HT1080 (cell line): Measurements from ENCODE around the gene METTL27. TPM values are rescaled to one million over a fixed set of nuclear protein-coding genes. Genes with fewer than 3 reads are reported as not detected.
"Not testable (repeated sequence)": the region's sequence is repeated elsewhere in the genome, so short reads cannot be mapped to it uniquely, and the experiment has no call there.

Source experiments
- DNase-seq: peaks from one replicate; pipeline ENCODE4 v3.0.0-alpha.2; 2015; ENCODE audit warnings: low read depth
- polyA plus RNA-seq, 2 experiments: library from polyadenylated mRNA; depleted of rRNA; stranded (reverse); fragments of >200 nt; gene quantifications; 2 replicates each; pipeline ENCODE4 v1.2.3, GENCODE V29; 2015
- total RNA-seq: library from RNA; depleted of rRNA; stranded (reverse); fragments of >200 nt; shearing (Covaris generic); gene quantifications from 2 replicates; pipeline ENCODE4 v1.2.3, GENCODE V29; 2014; rRNA removed

Gene METTL27
- total RNA-seq, result 14.4 and 22.2 TPM in 2 replicates
- 43.5 and 48.3 TPM in 2 replicates for polyA plus RNA-seq (2015; cell fraction: cytosol; rRNA removed)
- 28.3 and 29.3 TPM in 2 replicates for polyA plus RNA-seq (2015; cell fraction: nucleus; rRNA removed)

GRCh38 chr7:73842067-73842976 lies at the start of gene METTL27:
METTL27 (minus strand) TSS chr7:73842516; CDS start chr7:73842140, 376 bp downstream.
- peak; percentile 92 for DNase-seq

GRCh38 chr7:73891178-73891885 lies 49.0 kb upstream of the METTL27 start:
- DNase-seq, result no peak

- DNase-seq, result no peak
Observed at GRCh38 chr7:73890555-73891147, 48.3 kb upstream of the METTL27 start.

- DNase-seq, result peak; percentile 10
Observed at GRCh38 chr7:73888959-73889358, 46.6 kb upstream of the METTL27 start.

GRCh38 chr7:73887762-73888161 lies 45.4 kb upstream of the METTL27 start:
- no peak for DNase-seq

- no peak for DNase-seq
Observed at GRCh38 chr7:73885975-73886798, 43.9 kb upstream of the METTL27 start.

GRCh38 chr7:73885433-73885974 lies 43.2 kb upstream of the METTL27 start:
- DNase-seq, result no peak

- DNase-seq, result not testable (repeated sequence)
Observed at GRCh38 chr7:73884867-73885422, 42.6 kb upstream of the METTL27 start.

GRCh38 chr7:73882047-73882402 lies 39.7 kb upstream of the METTL27 start:
- no peak for DNase-seq

- no peak for DNase-seq
Observed at GRCh38 chr7:73881352-73882046, 39.2 kb upstream of the METTL27 start.

GRCh38 chr7:73880755-73881328 lies 38.5 kb upstream of the METTL27 start:
- DNase-seq, result no peak

- DNase-seq, result no peak
Observed at GRCh38 chr7:73879977-73880681, 37.8 kb upstream of the METTL27 start.

GRCh38 chr7:73876973-73877372 lies 34.7 kb upstream of the METTL27 start:
- no peak for DNase-seq

GRCh38 chr7:73876361-73876760 lies 34.0 kb upstream of the METTL27 start:
- no peak for DNase-seq

GRCh38 chr7:73872056-73872908 lies 30.0 kb upstream of the METTL27 start:
- no peak for DNase-seq

- DNase-seq, result no peak
Observed at GRCh38 chr7:73871163-73872011, 29.1 kb upstream of the METTL27 start.

GRCh38 chr7:73870041-73870492 lies 27.8 kb upstream of the METTL27 start:
- DNase-seq, result no peak
